NB4 (cell line): ENCODE data around the gene POLR2H.

Source experiments
- DNase-seq: peaks from one replicate; pipeline ENCODE4 v3.0.0; 2010; ENCODE audit warnings: low read depth
- H3K4me3 ChIP-seq: one replicate; pipeline ENCODE4 v1.5.1; 2011; ENCODE audit warnings: mild to moderate bottlenecking, low read depth, low read length, moderate library complexity
- CTCF ChIP-seq: IDR thresholded peaks from one replicate; pipeline ENCODE4 v1.5.1; 2012; ENCODE audit warnings: low read depth, low read length
- MAX ChIP-seq: IDR thresholded peaks from 2 replicates; pipeline ENCODE4 v1.6.1; 2011; ENCODE audit warnings: low read depth, low read length
- MYC ChIP-seq: IDR thresholded peaks from 2 replicates; pipeline ENCODE4 v1.6.1; 2011; ENCODE audit warnings: low read depth, low read length
- POLR2A ChIP-seq: IDR thresholded peaks from 2 replicates; pipeline ENCODE4 v1.6.1; 2011; ENCODE audit warnings: mild to moderate bottlenecking; ENCODE audit not compliant: insufficient read length; ENCODE audit errors: extremely low read depth

The POLR2H gene

GRCh38 chr3:184316792-184317191 lies 44.7 kb upstream of the POLR2H start:
- no peak for TF ChIP-seq CTCF
- no peak for TF ChIP-seq MYC
- TF ChIP-seq POLR2A = no peak
- TF ChIP-seq MAX = no peak
- peak overlapping the region; percentile 98 for H3K4me3 ChIP-seq
- no peak for DNase-seq

DNA sequence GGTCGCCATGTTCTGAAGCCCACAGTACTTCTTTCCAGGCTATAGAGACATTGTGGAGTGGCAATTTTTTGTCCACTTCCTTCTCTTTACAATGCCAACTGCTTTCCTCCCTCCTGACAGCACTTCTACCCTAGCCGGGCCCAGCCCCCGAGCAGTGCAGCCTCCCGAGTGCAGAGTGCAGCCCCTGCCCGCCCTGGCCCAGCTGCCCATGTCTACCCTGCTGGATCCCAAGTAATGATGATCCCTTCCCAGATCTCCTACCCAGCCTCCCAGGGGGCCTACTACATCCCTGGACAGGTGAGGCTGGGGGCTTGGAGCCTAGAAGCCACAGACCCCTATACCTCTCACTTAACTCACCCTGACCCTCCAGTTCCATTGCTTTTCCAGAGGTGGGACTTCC lies 44.3 kb upstream of the POLR2H start:
- no peak for TF ChIP-seq MAX
- TF ChIP-seq POLR2A = no peak
- TF ChIP-seq MYC = no peak
- no peak for TF ChIP-seq CTCF
- no peak for DNase-seq
- peak overlapping the region; percentile 98 for H3K4me3 ChIP-seq

DNA sequence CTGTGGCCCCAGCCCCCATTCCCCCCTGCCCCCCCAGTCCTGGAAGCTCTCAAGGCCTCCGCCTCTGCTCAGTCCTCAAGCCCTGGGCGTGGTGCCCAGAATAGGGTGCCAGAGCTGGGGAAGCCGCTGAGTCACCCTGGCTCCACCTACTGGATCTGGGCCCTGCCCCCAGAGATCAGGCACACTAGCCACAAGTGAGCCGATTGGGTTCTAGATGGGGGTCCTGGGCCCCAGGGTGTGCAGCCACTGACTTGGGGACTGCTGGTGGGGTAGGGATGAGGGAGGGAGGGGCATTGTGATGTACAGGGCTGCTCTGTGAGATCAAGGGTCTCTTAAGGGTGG lies 41.4 kb upstream of the POLR2H start:
- no peak for TF ChIP-seq POLR2A
- no peak for TF ChIP-seq MYC
- TF ChIP-seq MAX = no peak
- TF ChIP-seq CTCF = no peak
- peak; percentile 44 for DNase-seq
- no peak overlapping the region for H3K4me3 ChIP-seq

- H3K4me3 ChIP-seq = no peak overlapping the region
- DNase-seq = no peak
- no peak for TF ChIP-seq MAX
- no peak for TF ChIP-seq POLR2A
- no peak for TF ChIP-seq MYC
- TF ChIP-seq CTCF = no peak
These were observed 39.8 kb upstream of the POLR2H start for GRCh38 chr3:184321666-184322065.

DNA sequence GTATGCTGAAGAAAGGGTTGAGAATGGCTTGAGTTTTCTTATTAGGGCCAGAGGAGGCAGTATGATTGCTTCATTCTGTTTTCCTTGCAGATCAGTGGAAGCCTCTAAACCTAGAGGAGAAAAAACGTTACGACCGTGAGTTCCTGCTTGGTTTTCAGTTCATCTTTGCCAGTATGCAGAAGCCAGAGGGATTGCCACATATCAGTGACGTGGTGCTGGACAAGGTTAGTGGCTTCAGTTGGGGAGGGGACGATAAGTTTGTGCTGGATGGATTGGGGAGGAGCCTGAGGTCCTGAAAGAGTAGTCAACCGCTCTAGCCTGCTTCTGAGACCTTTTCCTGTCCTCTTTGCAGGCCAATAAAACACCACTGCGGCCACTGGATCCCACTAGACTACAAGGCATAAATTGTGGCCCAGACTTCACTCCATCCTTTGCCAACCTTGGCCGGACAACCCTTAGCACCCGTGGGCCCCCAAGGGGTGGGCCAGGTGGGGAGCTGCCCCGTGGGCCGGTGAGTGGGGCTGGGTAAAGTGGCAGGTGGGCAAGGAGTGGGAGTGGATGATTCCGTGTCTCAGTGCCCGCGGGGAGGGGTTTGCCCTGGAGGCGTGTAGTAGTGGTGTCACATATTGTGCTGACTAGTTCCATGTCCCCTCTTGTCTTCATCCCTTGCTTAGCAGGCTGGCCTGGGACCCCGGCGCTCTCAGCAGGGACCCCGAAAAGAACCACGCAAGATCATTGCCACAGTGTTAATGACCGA lies 38.6 kb upstream of the POLR2H start:
- no peak overlapping the region for H3K4me3 ChIP-seq
- TF ChIP-seq CTCF = no peak
- no peak for TF ChIP-seq MYC
- TF ChIP-seq MAX = no peak
- TF ChIP-seq POLR2A = no peak

More for the DNA sequence above, 38.6 kb upstream of the POLR2H start:
- no peak for DNase-seq
